BE2C (cell line): ENCODE data around the gene SPAG9.

Experiments used
- DNase-seq: peaks from one replicate; pipeline ENCODE4 v3.0.0-alpha.2; 2020
- H3K27me3 ChIP-seq: fragments of 250-450 bp; sonication (Bioruptor Pico); 2 replicates; pipeline ENCODE4 v1.5.1; 2020; ENCODE audit warnings: mild to moderate bottlenecking
- H3K36me3 ChIP-seq: fragments of 250-450 bp; sonication (Bioruptor Pico); 2 replicates; pipeline ENCODE4 v1.5.1; 2020; ENCODE audit warnings: mild to moderate bottlenecking
- H3K4me1 ChIP-seq: fragments of 250-450 bp; sonication (Bioruptor Pico); 2 replicates; pipeline ENCODE4 v1.5.1; 2020
- H3K4me3 ChIP-seq: 2 replicates; pipeline ENCODE4 v1.5.1; 2011; ENCODE audit warnings: low read depth, low read length
- H3K9me3 ChIP-seq: fragments of 250-450 bp; sonication (Bioruptor Pico); 2 replicates; pipeline ENCODE4 v1.5.1; 2020
- CTCF ChIP-seq: IDR thresholded peaks from 2 replicates; pipeline ENCODE4 v1.5.1; 2012; ENCODE audit warnings: mild to moderate bottlenecking, low read depth, low read length

SPAG9 gene

GRCh38 chr17:51029142-51029541, 91.5 kb downstream of the SPAG9 start:
- H3K36me3 ChIP-seq = peaks cover 3% of the 10 kb centered on the region; the same call in 1 of the 2 replicates

GRCh38 chr17:51028176-51028863, 92.3 kb downstream of the SPAG9 start:
- Histone ChIP-seq H3K36me3 (peaks cover 3% of the 10 kb centered on the region; the same call in 1 of the 2 replicates), H3K27me3 (no peaks in the 10 kb centered on the region), H3K4me3 (no peak overlapping the region), H3K4me1 (no peaks in the 10 kb centered on the region), H3K9me3 (no peaks in the 10 kb centered on the region)
- DNase-seq = no peak
- TF ChIP-seq CTCF = no peak

More at GRCh38 chr17:51029142-51029541, 91.5 kb downstream of the SPAG9 start:
- H3K4me3 ChIP-seq = no peak overlapping the region
- no peak for TF ChIP-seq CTCF
- H3K4me1 ChIP-seq = no peaks in the 10 kb centered on the region
- H3K9me3 ChIP-seq = no peaks in the 10 kb centered on the region
- no peak for DNase-seq
- no peaks in the 10 kb centered on the region for H3K27me3 ChIP-seq

- no peaks in the 10 kb centered on the region for H3K4me1 ChIP-seq
- no peaks in the 10 kb centered on the region for H3K9me3 ChIP-seq
- no peaks in the 10 kb centered on the region for H3K27me3 ChIP-seq
- H3K36me3 ChIP-seq = peaks cover 18% of the 10 kb centered on the region
- no peak overlapping the region for H3K4me3 ChIP-seq
- DNase-seq = no peak
- no peak for TF ChIP-seq CTCF
Measured at GRCh38 chr17:51018541-51018940, 102.1 kb downstream of the SPAG9 start.

GRCh38 chr17:51017270-51017669, 103.4 kb downstream of the SPAG9 start:
- no peaks in the 10 kb centered on the region for H3K4me1 ChIP-seq
- TF ChIP-seq CTCF = no peak
- H3K36me3 ChIP-seq = peaks cover 26% of the 10 kb centered on the region
- no peaks in the 10 kb centered on the region for H3K27me3 ChIP-seq
- no peak overlapping the region for H3K4me3 ChIP-seq
- no peaks in the 10 kb centered on the region for H3K9me3 ChIP-seq
- DNase-seq = no peak

- H3K9me3 ChIP-seq = no peaks in the 10 kb centered on the region
- no peaks in the 10 kb centered on the region for H3K4me1 ChIP-seq
- no peaks in the 10 kb centered on the region for H3K27me3 ChIP-seq
- DNase-seq = no peak
- peaks cover 26% of the 10 kb centered on the region for H3K36me3 ChIP-seq
- no peak overlapping the region for H3K4me3 ChIP-seq
- no peak for TF ChIP-seq CTCF
Measured at GRCh38 chr17:51016099-51016498, 104.6 kb downstream of the SPAG9 start.

GRCh38 chr17:51015145-51015558, 105.5 kb downstream of the SPAG9 start:
- H3K27me3 ChIP-seq = no peaks in the 10 kb centered on the region
- DNase-seq = no peak
- no peak for TF ChIP-seq CTCF
- peaks cover 24% of the 10 kb centered on the region for H3K36me3 ChIP-seq
- no peaks in the 10 kb centered on the region for H3K9me3 ChIP-seq
- H3K4me3 ChIP-seq = no peak overlapping the region
- H3K4me1 ChIP-seq = no peaks in the 10 kb centered on the region
